Fibroblast of skin of abdomen (primary cell): ENCODE data around the gene LRTM2.

ENCODE experiments used
- DNase-seq: peaks from one replicate; pipeline ENCODE4 v3.0.0-alpha.2; 2013

The LRTM2 gene

DNA sequence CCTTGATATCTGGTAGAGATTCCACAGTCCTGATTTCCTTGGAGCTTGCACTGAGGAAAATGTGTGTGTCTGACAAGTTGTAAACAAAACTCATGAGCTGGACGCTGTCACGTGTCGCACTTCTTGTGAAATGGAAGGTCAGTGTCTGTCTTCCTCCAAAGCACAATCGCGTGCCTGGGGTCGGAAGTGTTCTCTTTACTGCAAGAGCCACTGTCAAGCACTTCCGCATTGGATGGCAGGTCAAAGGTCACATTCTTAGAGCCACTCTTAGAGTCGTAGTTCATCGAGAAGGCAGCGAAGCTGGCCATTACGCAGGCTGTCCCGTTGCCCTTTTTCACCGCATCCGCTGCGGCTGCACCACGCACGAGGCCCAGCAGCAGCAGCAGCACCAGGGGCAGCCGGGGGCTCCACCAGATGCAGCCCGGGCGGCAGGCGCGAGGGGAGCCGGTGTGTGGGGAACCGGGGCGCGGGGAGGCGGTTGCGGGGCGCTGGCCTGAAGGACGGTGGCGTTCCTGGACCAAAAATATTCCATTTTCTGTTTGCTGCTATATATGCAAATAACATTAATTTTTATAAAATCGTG, 45.0 kb downstream of the LRTM2 start:
- DNase-seq: no peak

DNA sequence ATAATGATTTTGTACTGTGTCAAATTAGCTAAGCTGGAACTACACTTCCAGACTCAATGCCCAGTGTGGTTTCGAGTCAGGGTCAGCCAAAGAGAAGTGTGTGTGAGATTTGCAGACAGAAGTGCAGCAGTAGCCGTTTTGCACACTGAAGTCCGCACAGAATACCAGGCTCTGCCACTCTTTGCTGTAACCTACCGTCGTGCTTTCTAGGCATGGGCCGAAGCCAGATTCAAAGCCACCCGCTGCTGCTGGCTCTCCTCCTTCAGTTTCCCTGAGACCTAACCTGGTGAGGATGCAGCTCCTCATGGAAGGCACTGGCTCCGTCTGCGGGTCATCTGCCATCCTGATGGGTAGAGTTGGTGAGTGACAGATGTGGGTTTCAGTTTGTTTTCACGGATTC, 48.8 kb downstream of the LRTM2 start:
- no peak for DNase-seq

DNA sequence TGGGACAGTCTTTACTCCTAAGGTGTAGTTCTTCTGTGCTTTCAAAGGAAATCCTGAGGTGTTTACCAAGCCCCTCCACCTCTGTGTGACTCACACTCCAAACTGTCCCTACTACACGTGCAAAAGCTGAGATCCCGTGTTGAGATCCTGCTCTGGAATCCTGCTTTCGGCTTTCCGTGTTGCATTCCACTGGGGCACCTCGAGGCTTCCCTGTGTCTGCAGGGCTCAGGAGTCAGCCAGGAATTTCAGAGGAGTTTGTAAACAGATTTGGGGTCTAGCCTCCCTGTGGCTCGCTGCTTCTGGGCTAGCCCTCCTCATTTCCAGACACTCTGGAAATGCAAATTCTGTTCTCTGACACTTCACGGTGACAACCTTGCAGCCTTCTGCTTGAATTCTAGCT, 49.7 kb downstream of the LRTM2 start:
- DNase-seq: no peak

DNA sequence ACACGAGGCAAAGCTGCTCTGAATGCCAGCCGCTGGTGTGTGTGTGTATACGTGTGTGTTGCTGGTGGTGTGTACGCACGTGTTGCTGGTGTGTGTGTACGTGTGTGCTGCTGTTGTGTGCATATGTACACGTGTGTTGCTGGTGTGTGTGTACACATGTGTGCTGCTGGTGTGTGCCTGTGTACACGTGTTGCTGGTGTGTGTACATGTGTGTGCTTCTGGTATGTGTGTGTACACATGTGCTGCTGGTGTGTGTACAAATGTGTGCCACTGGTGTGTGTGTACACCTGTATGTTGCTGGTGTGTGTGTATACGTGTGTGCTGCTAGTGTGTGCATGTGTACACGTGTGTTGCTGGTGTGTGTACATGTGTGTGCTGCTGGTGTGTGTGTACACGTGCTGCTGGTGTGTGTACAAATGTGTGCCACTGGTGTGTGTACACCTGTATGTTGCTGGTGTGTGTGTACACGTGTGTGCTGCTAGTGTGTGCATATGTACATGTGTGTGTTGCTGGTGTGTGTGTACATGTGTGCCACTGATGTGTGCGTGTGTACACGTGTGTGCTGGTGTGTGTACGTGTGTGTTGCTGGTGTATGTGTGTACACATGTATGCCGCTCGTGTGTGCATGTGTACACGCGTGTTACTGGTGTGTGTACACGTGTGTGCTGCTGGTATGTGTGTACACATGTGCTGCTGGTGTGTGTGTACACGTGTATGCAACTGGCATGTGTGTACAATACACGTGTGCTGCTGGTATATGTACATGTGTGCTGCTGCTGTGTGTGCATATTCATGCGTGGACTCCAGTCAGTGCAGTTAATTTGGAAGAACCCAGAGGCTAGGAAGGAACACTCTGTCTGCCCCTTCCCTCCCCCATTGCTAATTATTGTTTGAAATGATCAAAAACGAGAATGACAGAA, 50.9 kb downstream of the LRTM2 start:
- no peak for DNase-seq

DNA sequence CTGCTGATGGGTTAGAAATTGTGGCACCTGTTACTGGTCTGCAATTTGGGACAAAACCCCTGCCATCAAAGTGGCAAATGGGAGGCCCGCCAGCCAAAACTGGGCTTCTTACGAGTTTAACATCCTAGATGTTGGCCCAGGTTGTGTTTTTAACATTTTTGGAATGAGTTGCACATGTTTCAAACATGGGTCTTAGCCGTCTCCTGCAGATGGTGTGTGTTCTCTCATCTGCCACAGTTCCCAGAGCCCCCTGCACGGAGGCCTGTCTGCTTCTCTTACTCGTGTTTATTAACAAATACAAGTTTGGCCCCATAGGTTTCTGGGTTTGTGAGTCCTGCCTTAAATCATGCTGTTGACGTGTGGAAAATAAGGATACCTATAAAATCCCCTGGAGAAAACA, 51.6 kb downstream of the LRTM2 start:
- DNase-seq: no peak

DNA sequence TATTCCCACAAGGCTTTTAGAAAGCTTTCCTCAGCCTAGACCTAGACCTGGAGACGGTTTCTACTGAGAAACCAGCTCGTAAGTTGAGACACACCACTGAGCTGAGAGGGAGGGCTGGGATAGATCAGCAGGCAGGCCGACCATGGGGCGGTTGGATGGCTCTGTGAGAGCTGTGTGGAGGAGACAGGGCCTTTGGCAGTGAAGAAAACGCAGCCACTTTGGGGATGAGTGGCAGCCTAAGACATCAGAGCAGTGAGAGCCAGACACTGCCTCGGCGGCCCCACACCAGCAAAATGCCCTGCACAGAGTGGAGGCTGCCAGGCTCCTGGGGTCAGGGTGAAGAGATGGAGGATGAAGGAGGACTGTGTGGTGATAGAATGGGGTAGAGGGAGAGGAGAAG, 52.1 kb downstream of the LRTM2 start:
- no peak for DNase-seq

DNA sequence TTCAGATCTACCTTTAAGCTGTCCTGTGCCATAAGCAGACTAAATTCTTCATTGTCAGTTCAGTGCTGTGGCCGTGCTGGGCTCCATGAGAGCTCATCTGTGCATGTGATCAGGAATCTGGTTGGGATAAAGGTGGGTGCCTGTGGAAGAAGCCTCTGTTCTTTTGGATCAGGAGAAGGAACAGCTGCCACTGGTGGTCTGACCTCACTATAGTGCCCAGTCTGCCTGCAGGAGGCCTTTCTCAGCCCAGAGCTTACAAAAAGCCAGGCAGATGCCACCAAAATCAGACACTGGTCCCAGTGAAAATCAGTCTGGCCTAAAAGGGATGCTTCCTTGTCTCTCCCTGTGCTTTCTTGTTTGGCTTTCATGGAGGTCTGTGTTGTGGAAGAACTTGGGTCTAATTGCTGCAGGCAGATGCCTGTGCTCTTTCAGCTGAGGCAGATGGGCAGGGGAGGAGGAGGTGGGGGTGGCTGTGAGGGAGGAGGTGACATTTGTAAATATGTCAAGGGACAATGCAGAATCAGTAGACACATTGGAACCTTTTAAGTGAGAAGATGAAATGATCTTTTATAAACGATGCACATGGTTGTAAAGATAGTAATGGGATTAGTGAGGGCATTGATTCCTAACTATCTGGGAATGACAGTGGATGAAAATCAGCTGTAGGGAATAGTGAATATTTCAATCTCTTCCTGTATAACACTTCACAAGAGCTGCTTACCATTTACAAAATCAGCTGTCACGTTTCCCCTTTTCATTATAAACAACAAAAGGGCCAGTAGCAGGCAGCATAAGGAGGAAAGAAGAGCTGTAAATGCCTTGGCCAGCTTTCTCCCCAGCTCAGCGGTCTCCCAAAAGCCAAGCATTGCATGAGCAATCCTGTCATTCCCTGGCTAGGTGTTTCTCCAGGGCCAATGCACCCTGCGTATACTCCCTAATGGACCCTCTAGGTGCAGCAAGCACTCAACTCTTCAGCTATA, 53.5 kb downstream of the LRTM2 start:
- no peak for DNase-seq

DNA sequence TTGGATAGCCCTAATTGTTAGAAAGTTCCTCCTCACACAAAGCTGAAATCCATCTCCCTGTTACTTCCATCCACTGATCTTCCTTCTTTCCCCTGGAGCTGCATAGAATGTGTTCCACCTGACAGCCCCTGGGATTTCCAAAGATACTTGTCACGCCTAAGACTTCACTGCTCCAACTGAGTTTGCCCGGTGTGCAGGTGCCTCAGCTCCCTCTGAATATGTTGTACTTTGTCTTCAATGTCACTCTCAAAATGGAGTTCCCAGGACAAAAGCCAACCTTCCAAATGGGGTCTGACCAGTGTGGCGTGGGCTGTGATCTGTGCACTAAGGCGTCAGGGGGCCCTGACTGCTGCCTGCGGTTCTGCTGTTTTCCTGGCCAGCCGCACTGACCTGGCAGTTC, 55.2 kb downstream of the LRTM2 start:
- no peak for DNase-seq

DNA sequence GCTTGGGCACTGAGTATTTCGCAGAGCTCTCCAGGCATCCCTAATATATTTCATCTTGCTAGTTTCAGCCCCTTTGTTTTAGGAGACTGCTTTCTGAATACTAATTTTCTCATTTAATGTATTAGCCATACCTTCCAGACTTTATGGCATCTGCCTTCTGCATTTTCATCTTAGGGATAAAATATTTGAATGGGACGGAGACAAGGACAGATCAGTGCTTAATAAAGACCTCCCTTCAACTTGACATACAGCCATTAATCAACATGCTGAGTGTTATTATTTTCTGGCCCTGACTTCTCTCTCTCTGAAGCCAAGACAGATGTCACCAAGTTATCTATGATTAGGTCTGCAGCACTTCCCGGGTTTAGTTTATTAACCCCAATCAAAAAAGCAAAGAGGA, 55.7 kb downstream of the LRTM2 start:
- no peak for DNase-seq

DNA sequence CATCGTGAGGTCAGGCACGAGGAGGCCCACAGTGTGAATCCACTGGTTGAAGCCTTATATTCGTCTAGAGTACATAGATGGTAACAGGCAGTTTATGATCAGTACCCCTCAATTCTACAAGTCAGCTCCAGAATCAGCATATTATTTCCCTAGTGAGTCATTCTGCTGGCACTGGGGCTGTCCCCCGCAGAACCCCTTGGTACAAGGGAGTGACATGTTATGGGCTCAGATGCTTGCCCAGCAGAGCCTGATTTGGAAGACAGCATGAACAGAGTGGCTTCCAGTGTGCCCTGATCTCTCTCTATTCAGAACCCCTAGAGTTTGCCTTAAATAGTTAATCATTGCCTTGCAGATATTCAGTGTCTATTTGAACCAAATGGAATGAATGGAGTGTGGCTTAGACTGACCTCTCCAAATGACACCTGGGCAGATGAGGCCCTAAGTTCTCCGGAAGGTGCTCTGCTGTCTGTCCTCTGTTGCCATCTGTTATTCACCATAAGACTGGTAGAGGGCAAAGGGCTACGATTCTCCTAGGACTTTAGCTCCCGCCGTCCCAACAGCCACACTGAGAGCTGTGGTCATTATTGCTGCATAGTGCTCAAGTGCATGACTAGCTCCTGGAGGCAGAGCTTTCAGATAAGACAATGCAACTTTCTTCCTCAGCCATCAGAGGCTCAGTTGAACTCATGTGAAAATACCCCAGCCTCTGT, 57.0 kb downstream of the LRTM2 start:
- DNase-seq: no peak

DNA sequence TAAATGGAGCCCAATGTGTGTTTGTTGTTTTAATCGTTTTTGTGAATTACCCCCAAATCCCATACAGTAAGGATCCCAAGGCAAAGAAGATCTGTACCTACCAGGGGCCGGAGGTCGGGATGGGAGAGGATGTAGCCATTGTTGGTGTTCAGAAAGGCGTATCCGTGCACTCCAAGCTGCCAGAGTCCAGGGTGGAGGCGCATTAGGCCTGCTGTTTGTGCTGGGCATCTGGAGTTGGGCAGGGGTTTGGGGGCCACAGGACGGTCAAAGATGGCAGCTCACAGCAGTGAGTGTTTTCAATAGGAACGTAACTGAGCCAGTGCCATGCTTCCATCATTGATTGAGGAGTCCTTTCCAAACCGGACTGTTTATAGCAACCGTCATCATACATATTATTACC, 57.8 kb downstream of the LRTM2 start:
- no peak for DNase-seq

DNA sequence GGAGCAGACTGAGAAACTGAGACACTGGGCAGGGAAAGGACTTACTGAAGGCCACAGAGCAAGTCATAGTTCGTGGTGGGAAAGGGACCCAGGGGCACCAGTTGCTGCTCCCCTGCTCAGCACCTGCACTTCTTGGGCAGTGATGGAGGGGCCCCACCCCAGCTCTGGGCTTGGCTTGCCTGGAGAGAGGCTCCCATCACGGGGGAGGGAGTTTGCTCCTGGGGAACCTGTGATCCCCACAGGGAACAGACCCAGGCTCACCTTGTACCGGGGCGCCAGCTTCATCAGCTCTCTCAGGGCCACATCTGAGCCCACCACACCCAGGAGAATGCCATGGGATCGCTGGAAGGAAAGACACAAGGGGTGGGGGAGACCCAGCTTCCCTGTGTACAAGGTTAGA, 58.3 kb downstream of the LRTM2 start:
- no peak for DNase-seq

DNA sequence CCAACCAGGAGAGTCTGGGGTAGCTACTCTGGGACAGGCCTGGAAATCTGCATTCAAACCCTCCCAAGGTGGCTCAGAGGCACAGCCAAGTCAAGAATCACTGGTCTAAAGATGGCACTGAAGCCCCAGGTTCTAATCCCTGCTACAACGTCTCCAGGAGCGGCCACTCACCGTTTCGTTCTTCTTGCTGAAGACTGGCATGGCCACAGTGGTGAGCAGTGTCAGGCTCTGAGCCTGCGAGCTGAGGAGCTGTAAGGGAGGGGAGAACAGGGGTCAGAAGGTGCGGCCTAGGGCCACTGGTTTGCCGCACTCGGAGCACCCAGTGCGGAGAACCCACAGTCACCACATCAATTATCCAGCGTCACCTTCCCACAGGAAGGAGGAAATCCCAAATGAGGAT, 59.3 kb downstream of the LRTM2 start:
- DNase-seq: no peak

DNA sequence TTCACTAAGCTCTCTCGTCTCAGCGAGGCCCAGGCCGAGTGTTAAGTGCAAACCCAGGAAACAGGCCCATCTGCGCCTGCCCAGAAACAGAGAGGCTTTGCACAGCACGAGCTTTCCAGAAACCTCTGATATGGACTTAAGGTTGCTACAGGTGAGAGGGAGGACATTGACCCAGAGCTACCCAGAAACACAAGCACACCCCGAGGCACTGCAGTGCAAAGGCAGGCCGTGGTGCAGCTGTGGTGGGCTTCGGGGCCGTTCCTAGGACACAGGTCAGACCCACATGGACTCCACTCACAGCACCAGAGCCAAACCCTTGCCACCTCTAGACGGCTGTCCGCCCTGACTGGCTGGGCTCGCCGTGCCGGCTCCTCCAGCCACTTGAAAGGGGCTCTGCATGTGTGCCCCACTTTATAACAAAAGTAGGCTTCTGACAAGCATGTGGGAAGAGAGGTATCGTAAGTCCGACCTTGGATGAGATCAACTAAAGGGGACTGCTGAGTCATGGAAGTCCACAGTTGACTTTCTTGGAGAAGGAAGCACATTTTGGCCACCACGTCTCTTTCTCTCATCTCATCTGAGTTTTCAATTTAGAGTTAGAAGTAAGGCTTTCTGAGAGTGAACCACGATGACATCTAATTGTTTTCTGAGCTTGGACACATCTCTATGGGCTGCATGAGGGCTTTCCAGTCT, 59.9 kb downstream of the LRTM2 start:
- DNase-seq: no peak

DNA sequence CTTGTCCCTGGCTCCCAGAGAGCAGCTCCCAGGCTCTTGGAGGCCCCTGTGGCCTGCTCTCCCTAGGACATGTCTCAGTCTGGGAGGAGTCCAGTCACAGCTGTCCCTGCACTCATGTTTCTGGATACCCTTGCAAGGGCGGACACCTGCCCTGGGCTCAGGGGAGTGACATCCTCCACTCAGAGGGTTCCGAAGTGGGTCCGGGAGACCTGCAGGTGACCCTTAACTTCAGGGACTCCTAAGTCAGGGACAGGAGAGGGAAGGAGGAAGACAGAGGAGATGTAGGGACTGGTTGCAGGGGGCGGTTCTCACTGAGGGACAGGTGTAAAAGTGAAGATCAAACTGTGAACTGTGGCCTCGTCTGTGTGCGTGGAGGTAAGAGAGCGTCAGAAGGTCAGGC, 60.5 kb downstream of the LRTM2 start:
- no peak for DNase-seq

DNA sequence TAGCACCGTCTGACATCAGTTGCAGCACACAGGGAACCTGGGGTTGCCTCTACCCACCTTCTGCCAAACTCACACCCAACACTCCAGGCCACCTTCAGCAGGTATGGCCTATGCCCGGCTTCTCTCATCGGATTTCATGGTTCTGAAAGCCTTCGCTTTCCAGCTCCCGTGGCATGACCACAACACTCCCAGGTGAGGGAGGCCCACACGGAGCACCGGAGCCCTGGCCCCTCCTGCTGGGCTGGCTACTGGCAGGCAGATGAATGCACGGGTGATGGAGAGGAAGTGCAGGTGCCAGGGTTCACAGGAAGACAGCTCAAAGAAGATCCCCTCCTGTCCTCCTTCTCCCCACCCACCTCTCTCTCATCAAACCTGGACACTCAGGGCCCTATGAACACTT, 60.9 kb downstream of the LRTM2 start:
- no peak for DNase-seq

DNA sequence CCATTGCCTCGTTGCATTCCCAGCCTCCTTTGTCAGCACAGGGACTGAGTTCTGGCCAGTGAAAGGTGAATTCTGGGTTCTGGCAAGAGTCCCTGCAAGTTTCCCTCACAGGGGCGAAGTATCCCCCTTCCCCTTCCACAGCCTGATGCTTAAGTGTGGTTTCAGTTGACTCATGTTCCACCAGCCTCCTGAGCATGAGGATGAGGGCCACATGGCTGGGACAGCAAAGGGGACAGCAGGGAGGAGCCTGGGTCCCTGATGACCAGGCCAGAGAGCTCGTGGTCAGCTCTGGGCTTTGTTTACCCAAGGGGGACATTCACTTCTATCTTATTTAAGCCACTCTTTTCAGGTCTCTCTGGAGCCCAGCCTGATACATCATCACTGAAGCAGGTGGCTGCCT, 61.6 kb downstream of the LRTM2 start:
- no peak for DNase-seq

DNA sequence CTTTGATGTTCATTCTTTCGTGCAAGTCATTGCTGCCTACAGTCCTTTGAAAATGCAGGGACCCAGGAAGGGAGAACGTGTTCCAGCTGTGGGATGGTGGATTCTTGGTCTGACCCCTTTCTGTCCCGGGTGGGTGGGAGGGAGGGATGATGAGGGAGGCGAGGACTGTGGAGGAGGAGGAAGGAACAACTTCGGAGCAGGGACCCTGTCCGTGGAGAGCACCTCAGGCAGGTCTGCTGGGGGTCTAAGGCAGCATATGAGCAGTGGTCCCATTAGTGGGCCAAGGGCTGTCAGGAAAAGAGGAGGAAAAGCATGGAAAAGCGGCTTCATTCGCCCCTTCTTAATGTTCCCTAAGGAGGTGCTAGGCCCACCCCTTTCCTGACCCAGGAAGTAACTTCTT, 62.0 kb downstream of the LRTM2 start:
- DNase-seq: no peak

DNA sequence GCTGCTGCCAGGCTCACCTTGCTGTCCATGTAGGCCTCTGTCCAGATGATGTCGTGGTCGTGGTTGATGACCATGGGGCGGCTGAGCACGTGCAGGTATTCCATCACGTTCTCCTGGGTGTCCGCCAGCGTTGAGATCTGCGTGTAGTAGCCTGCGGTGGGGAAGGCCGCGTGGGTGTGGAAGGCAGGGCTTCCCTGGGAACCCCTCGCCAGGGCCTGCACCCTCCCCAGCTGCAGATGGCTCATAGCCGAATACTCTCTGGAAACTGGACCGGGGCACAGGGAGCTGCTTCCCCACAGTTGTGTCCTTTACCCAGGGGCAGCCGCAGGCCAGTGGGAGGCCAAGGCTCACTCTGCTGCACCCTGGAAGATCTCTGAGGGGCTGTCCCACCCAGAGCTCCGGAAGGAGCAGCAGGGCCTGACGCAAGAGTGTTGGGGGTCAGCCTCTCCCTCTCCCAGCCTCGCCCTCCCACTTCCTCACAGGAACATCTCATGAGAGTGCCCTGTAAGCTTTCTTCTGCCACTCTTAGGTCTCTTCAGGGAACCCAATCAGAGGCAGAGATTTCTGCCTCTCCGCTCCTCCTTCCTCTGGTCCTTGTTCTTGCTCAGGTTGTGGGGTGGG, 62.6 kb downstream of the LRTM2 start:
- DNase-seq: no peak

DNA sequence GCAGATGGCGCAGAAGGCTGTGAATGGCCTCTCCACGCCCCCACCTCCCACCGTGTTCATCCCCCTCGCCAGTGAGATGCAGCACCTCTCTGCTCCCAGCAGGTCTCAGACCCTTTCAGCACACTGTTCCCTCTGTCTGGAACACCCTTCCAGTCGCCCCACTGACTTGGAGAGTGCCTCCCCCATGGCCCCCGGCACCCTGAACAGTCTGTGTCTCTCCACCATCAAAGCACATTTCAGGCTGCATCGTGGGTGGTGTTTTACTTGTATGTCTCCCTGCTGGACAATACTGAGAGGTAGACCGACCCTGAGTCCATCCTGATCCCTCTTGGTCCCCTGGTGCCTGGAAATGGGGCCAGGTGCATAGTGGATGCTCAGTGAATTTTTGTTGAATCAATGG, 63.1 kb downstream of the LRTM2 start:
- no peak for DNase-seq

DNA sequence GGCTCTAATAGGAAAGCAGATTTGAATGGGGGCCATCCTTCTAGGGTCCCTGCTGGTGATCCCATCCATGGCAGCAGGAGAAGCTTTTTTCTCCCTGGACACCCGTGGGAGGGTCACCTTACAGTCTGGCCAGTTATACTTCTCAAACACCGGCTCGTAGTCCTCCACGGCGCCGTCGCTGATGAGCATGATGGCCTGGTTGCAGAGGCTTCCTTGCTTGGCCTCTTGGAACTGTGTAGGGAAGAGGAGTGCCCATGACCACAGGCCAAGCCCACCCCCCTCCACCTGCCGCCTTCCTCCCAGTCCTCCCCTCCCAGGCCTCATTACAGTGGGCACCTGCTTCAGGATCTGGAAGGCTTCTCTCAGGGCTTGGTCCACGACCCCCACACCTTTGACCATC, 64.3 kb downstream of the LRTM2 start:
- no peak for DNase-seq
